Measurements from ENCODE around the gene DACT3. TPM values are rescaled to one million over a fixed set of nuclear protein-coding genes. Genes with fewer than 3 reads are reported as not detected.

DACT3 gene
- polyA plus RNA-seq, 1 of the 3 experiments (the other 2 are of a cell fraction), result 9.5 TPM

DNA sequence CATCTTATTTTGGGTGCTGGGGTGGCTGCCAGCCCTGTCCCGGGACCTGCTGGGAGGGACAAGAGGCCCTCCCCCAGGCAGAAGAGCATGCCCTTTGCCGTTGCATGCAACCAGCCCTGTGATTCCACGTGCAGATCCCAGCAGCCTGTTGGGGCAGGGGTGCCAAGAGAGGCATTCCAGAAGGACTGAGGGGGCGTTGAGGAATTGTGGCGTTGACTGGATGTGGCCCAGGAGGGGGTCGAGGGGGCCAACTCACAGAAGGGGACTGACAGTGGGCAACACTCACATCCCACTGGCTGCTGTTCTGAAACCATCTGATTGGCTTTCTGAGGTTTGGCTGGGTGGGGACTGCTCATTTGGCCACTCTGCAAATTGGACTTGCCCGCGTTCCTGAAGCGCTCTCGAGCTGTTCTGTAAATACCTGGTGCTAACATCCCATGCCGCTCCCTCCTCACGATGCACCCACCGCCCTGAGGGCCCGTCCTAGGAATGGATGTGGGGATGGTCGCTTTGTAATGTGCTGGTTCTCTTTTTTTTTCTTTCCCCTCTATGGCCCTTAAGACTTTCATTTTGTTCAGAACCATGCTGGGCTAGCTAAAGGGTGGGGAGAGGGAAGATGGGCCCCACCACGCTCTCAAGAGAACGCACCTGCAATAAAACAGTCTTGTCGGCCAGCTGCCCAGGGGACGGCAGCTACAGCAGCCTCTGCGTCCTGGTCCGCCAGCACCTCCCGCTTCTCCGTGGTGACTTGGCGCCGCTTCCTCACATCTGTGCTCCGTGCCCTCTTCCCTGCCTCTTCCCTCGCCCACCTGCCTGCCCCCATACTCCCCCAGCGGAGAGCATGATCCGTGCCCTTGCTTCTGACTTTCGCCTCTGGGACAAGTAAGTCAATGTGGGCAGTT, 51.2 kb downstream of the DACT3 start:
- Histone ChIP-seq H3K4me1 (ENCODE audit: control insufficient read depth in 1 of 2, insufficient read depth in 2 of 2, low read depth in 1 of 2, low read length in 1 of 2) (peaks cover 0 to 28% of the 10 kb centered on the region in 2 experiments; a peak in 1 of 4 replicates), H2AFZ (ENCODE audit: low read depth) (no peak overlapping the region), H3F3A (replicated peaks; ENCODE audit: insufficient read depth) (peaks cover 4% of the 10 kb centered on the region), H3K9ac (no peak overlapping the region), H3K4me2 (no peak overlapping the region), H3K27ac (ENCODE audit: low read depth in 2 of 2, low read length in 1 of 2) (peak overlapping the region in 1 of 2 experiments; percentile 48; a peak in 1 of 4 replicates), H4K20me1 (ENCODE audit: insufficient read depth) (peaks cover 16% of the 10 kb centered on the region), H3K9me2 (no peaks in the 10 kb centered on the region), H3K27me3 (ENCODE audit: insufficient read depth) (no peaks in the 10 kb centered on the region), H3K36me3 (replicated peaks in 1 of 2; ENCODE audit: control insufficient read depth in 1 of 2, insufficient read depth in 2 of 2, low read length in 1 of 2) (peaks cover 19 to 53% of the 10 kb centered on the region in 2 experiments), H3K4me3 (ENCODE audit: low read depth in 2 of 2, low read length in 1 of 2) (peak overlapping the region in 1 of 2 experiments; percentile 15; a peak in 1 of 4 replicates), H3K9me3 (no peaks in the 10 kb centered on the region), H3K79me2 (ENCODE audit: insufficient read depth) (peaks cover 21% of the 10 kb centered on the region)
- CTCF ChIA-PET, result interaction anchor here (2.0 to 23.7 kb wide), 3 partner anchors 7 to 119 kb away, joined by 6 to 471 read pairs (median 9); partner anchors contain the start of gene DACT3
- POLR2A ChIA-PET, result interaction anchor here (1.0 to 2.7 kb wide), 2 partner anchors 11 to 21 kb away, joined by 6 to 8 read pairs; no protein-coding TSS in a partner anchor
- peak; percentile 8 for DNase-seq
- TF ChIP-seq, protein P1, sequence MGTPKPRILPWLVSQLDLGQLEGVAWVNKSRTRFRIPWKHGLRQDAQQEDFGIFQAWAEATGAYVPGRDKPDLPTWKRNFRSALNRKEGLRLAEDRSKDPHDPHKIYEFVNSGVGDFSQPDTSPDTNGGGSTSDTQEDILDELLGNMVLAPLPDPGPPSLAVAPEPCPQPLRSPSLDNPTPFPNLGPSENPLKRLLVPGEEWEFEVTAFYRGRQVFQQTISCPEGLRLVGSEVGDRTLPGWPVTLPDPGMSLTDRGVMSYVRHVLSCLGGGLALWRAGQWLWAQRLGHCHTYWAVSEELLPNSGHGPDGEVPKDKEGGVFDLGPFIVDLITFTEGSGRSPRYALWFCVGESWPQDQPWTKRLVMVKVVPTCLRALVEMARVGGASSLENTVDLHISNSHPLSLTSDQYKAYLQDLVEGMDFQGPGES (IDR thresholded peaks at IDR 0.05; ENCODE audit: low read depth, low read length), result no peak
- no peak for TF ChIP-seq GABPA (IDR thresholded peaks at IDR 0.05; ENCODE audit: low read depth)
- WGBS (ENCODE audit: low lambda C conversion rate), result 90% methylated on average over 28 of the region's 30 CpGs

DNA sequence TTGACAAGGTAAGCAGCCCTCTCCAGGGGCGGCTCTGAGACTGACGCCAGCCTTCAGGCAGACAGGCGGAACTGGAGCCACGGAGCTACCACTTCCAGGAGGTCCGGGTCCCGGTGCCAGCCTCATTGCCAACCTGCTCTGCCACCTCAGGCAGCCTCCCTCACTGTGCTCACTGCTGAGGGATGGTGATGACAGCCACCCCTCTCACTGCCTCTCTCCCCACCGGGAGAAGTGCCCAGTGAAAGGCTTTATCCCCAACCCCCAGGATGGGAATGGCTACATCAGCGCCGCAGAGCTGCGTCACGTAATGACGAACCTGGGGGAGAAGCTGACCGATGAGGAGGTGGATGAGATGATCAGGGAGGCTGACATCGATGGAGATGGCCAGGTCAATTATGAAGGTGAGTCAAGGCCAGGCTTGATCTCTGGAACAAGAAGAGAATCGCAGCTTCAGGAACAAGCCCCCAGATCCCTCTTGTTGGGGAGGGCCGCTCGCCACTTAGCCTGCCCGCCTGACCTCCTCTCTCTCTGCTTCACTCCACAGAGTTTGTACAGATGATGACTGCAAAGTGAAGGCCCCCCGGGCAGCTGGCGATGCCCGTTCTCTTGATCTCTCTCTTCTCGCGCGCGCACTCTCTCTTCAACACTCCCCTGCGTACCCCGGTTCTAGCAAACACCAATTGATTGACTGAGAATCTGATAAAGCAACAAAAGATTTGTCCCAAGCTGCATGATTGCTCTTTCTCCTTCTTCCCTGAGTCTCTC, 52.2 kb downstream of the DACT3 start:
- Histone ChIP-seq H3K9me3 (no peaks in the 10 kb centered on the region), H3K9me2 (no peaks in the 10 kb centered on the region), H3K79me2 (ENCODE audit: insufficient read depth) (peaks cover 31% of the 10 kb centered on the region), H3K4me1 (ENCODE audit: control insufficient read depth in 1 of 2, insufficient read depth in 2 of 2, low read depth in 1 of 2, low read length in 1 of 2) (peaks cover 8 to 36% of the 10 kb centered on the region in 2 experiments), H4K20me1 (ENCODE audit: insufficient read depth) (peaks cover 24% of the 10 kb centered on the region), H3K4me3 (ENCODE audit: low read depth in 2 of 2, low read length in 1 of 2) (no peak overlapping the region; a peak in 1 of 4 replicates), H3K27me3 (ENCODE audit: insufficient read depth) (no peaks in the 10 kb centered on the region), H3K27ac (ENCODE audit: low read depth in 2 of 2, low read length in 1 of 2) (no peak overlapping the region; a peak in 1 of 4 replicates), H3K9ac (no peak overlapping the region), H3K4me2 (no peak overlapping the region), H3F3A (replicated peaks; ENCODE audit: insufficient read depth) (peaks cover 4% of the 10 kb centered on the region), H2AFZ (ENCODE audit: low read depth) (no peak overlapping the region), H3K36me3 (replicated peaks in 1 of 2; ENCODE audit: control insufficient read depth in 1 of 2, insufficient read depth in 2 of 2, low read length in 1 of 2) (peaks cover 19 to 53% of the 10 kb centered on the region in 2 experiments)
- CTCF ChIA-PET, result interaction anchor here (0.6 to 23.7 kb wide), 2 partner anchors 55 to 118 kb away, joined by 3 to 471 read pairs; partner anchors contain the start of gene DACT3
- POLR2A ChIA-PET, result interaction anchor here (2.7 kb wide), 1 partner anchor 22 kb away, joined by 8 read pairs; no protein-coding TSS in a partner anchor
- peak; percentile 5 for DNase-seq
- TF ChIP-seq FOXM1 (IDR thresholded peaks at IDR 0.05; ENCODE audit: low read depth), result no peak
- TF ChIP-seq, protein P2, sequence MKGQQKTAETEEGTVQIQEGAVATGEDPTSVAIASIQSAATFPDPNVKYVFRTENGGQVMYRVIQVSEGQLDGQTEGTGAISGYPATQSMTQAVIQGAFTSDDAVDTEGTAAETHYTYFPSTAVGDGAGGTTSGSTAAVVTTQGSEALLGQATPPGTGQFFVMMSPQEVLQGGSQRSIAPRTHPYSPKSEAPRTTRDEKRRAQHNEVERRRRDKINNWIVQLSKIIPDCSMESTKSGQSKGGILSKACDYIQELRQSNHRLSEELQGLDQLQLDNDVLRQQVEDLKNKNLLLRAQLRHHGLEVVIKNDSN (IDR thresholded peaks at IDR 0.05; ENCODE audit: borderline replicate concordance, low read depth), result no peak
- no peak for TF ChIP-seq TEAD4 (IDR thresholded peaks at IDR 0.05; ENCODE audit: borderline replicate concordance, insufficient read depth)
- no peak for TF ChIP-seq SIN3A (IDR thresholded peaks at IDR 0.05; ENCODE audit: borderline replicate concordance, low read depth, low read length)
- TF ChIP-seq, protein P3, sequence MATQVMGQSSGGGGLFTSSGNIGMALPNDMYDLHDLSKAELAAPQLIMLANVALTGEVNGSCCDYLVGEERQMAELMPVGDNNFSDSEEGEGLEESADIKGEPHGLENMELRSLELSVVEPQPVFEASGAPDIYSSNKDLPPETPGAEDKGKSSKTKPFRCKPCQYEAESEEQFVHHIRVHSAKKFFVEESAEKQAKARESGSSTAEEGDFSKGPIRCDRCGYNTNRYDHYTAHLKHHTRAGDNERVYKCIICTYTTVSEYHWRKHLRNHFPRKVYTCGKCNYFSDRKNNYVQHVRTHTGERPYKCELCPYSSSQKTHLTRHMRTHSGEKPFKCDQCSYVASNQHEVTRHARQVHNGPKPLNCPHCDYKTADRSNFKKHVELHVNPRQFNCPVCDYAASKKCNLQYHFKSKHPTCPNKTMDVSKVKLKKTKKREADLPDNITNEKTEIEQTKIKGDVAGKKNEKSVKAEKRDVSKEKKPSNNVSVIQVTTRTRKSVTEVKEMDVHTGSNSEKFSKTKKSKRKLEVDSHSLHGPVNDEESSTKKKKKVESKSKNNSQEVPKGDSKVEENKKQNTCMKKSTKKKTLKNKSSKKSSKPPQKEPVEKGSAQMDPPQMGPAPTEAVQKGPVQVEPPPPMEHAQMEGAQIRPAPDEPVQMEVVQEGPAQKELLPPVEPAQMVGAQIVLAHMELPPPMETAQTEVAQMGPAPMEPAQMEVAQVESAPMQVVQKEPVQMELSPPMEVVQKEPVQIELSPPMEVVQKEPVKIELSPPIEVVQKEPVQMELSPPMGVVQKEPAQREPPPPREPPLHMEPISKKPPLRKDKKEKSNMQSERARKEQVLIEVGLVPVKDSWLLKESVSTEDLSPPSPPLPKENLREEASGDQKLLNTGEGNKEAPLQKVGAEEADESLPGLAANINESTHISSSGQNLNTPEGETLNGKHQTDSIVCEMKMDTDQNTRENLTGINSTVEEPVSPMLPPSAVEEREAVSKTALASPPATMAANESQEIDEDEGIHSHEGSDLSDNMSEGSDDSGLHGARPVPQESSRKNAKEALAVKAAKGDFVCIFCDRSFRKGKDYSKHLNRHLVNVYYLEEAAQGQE (IDR thresholded peaks at IDR 0.05; ENCODE audit: low read depth, low read length), result no peak
- TF ChIP-seq TCF12 (IDR thresholded peaks at IDR 0.05), result no peak
- TF ChIP-seq SMC3 (IDR thresholded peaks at IDR 0.05; ENCODE audit: low read depth, low read length), result no peak
- no peak for TF ChIP-seq CHD2 (IDR thresholded peaks at IDR 0.05; ENCODE audit: low read length, partially characterized antibody)
- no peak for TF ChIP-seq NFIC (IDR thresholded peaks at IDR 0.05; ENCODE audit: borderline replicate concordance)
- no peak for TF ChIP-seq GABPA (IDR thresholded peaks at IDR 0.05; ENCODE audit: low read depth)
- TF ChIP-seq MXI1 (IDR thresholded peaks at IDR 0.05; ENCODE audit: low read depth, low read length), result no peak
- TF ChIP-seq, protein P4, sequence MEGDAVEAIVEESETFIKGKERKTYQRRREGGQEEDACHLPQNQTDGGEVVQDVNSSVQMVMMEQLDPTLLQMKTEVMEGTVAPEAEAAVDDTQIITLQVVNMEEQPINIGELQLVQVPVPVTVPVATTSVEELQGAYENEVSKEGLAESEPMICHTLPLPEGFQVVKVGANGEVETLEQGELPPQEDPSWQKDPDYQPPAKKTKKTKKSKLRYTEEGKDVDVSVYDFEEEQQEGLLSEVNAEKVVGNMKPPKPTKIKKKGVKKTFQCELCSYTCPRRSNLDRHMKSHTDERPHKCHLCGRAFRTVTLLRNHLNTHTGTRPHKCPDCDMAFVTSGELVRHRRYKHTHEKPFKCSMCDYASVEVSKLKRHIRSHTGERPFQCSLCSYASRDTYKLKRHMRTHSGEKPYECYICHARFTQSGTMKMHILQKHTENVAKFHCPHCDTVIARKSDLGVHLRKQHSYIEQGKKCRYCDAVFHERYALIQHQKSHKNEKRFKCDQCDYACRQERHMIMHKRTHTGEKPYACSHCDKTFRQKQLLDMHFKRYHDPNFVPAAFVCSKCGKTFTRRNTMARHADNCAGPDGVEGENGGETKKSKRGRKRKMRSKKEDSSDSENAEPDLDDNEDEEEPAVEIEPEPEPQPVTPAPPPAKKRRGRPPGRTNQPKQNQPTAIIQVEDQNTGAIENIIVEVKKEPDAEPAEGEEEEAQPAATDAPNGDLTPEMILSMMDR (IDR thresholded peaks at IDR 0.05), result no peak
- TF ChIP-seq, protein P5, sequence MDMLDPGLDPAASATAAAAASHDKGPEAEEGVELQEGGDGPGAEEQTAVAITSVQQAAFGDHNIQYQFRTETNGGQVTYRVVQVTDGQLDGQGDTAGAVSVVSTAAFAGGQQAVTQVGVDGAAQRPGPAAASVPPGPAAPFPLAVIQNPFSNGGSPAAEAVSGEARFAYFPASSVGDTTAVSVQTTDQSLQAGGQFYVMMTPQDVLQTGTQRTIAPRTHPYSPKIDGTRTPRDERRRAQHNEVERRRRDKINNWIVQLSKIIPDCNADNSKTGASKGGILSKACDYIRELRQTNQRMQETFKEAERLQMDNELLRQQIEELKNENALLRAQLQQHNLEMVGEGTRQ (IDR thresholded peaks at IDR 0.05; ENCODE audit: borderline replicate concordance, low read depth, low read length), result no peak
- 88% methylated on average over 21 of the region's 27 CpGs for WGBS (ENCODE audit: low lambda C conversion rate)

Measured in SK-N-SH (cell line).